GM06990 (cell line): ENCODE data around the gene SEMA4C.

Experiments used
- DNase-seq: peaks from one replicate; pipeline ENCODE4 v3.0.0-alpha.2; 2011; ENCODE audit not compliant: insufficient read length; ENCODE audit errors: extremely low read depth
- H3K27me3 ChIP-seq: replicated peaks from 2 replicates; pipeline ENCODE4 v1.6.0; 2011; ENCODE audit warnings: low read length; ENCODE audit not compliant: control insufficient read depth, insufficient read depth
- H3K36me3 ChIP-seq: 2 replicates; pipeline ENCODE4 v1.5.1; 2011; ENCODE audit warnings: low read length; ENCODE audit not compliant: control insufficient read depth, insufficient read depth
- H3K4me3 ChIP-seq: replicated peaks from 2 replicates; pipeline ENCODE4 v1.5.1; 2011; ENCODE audit warnings: low read depth, mild to moderate bottlenecking, control low read depth, low read length
- TF ChIP-seq, protein P1 (sequence below): IDR thresholded peaks from 2 replicates; pipeline ENCODE4 v1.5.1; 2011; ENCODE audit warnings: low read length, control low read depth, mild to moderate bottlenecking, inconsistent platforms; ENCODE audit not compliant: insufficient read depth, poor library complexity, severe bottlenecking

SEMA4C gene

GRCh38 chr2:96838345-96839292 is 31.3 kb downstream of the SEMA4C start:
- TF ChIP-seq, protein P1, sequence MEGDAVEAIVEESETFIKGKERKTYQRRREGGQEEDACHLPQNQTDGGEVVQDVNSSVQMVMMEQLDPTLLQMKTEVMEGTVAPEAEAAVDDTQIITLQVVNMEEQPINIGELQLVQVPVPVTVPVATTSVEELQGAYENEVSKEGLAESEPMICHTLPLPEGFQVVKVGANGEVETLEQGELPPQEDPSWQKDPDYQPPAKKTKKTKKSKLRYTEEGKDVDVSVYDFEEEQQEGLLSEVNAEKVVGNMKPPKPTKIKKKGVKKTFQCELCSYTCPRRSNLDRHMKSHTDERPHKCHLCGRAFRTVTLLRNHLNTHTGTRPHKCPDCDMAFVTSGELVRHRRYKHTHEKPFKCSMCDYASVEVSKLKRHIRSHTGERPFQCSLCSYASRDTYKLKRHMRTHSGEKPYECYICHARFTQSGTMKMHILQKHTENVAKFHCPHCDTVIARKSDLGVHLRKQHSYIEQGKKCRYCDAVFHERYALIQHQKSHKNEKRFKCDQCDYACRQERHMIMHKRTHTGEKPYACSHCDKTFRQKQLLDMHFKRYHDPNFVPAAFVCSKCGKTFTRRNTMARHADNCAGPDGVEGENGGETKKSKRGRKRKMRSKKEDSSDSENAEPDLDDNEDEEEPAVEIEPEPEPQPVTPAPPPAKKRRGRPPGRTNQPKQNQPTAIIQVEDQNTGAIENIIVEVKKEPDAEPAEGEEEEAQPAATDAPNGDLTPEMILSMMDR: no peak
- Histone ChIP-seq H3K36me3 (peaks cover 5% of the 10 kb centered on the region), H3K4me3 (no peak overlapping the region)

DNA sequence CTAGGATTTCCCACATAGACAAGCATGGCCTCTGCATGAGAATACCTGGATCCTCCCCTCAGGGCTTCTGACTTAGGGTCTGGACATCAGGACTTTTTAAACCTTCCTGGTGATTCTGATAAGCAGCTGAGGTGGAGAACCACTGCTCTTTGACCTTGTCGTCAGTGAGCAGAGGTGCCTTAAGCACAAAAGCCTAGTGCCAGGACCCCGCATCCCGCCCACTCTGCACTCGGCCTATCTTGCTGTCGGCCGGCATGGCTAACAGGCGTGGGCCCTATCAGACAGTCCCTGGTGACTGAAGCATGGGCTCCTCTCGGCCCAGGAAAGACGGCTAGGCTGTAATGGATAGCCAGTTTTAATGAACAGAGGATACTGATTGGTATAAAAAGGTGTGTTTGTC is 32.3 kb downstream of the SEMA4C start:
- H3K27me3 ChIP-seq: no peaks in the 10 kb centered on the region
- H3K4me3 ChIP-seq: no peak overlapping the region
- TF ChIP-seq, protein P1: no peak
- peaks cover 9% of the 10 kb centered on the region for H3K36me3 ChIP-seq
- DNase-seq: no peak

More at GRCh38 chr2:96838345-96839292, 31.3 kb downstream of the SEMA4C start:
- no peaks in the 10 kb centered on the region for H3K27me3 ChIP-seq
- no peak for DNase-seq

GRCh38 chr2:96835830-96836229 is 34.0 kb downstream of the SEMA4C start:
- H3K36me3 ChIP-seq: peaks cover 13% of the 10 kb centered on the region
- TF ChIP-seq, protein P1: no peak

GRCh38 chr2:96832754-96833507 is 36.9 kb downstream of the SEMA4C start:
- DNase-seq: no peak
- Histone ChIP-seq H3K4me3 (no peak overlapping the region), H3K27me3 (no peaks in the 10 kb centered on the region), H3K36me3 (peaks cover 18% of the 10 kb centered on the region)
- TF ChIP-seq, protein P1: no peak

More at GRCh38 chr2:96835830-96836229, 34.0 kb downstream of the SEMA4C start:
- no peak overlapping the region for H3K4me3 ChIP-seq
- DNase-seq: no peak
- H3K27me3 ChIP-seq: no peaks in the 10 kb centered on the region

DNA sequence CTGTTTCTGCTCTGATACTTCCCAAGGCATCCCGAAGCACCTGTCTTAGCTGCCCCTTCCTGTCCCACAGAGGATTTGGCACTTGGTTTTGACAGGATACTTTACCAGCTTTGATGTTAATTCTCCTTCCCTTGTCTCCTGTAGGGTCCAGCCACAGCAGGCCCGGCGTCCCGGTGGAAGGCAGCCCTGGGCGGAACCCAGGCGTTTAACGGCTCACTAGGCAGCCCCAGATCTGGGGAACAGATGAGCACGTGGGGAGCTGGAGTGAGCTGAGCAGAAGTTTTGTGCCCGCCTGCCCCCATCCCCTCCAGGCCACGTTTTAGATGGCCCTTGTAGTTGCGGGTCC is 37.5 kb downstream of the SEMA4C start:
- TF ChIP-seq, protein P1: no peak
- DNase-seq: no peak
- no peaks in the 10 kb centered on the region for H3K27me3 ChIP-seq
- peaks cover 18% of the 10 kb centered on the region for H3K36me3 ChIP-seq
- H3K4me3 ChIP-seq: no peak overlapping the region
